SU-DHL-6 (cell line): ENCODE measurements around the gene CDC20.

Experiments used
- H2AFZ ChIP-seq: fragments of 200-600 bp; sonication (generic); 2 replicates; pipeline ENCODE4 v1.6.1; 2014; ENCODE audit warnings: low read depth, mild to moderate bottlenecking, moderate library complexity, mixed read lengths, antibody characterized with exemption, low read length; ENCODE audit not compliant: severe bottlenecking
- H3F3A ChIP-seq: fragments of 200-600 bp; shearing (Covaris generic); 2 replicates; pipeline ENCODE4 v1.6.0; 2016; ENCODE audit warnings: antibody characterized with exemption, mild to moderate bottlenecking; ENCODE audit not compliant: insufficient read depth
- H3K27ac ChIP-seq: fragments of 200-600 bp; sonication (generic); 2 replicates; pipeline ENCODE4 v1.5.1; 2016; ENCODE audit warnings: low read depth, mild to moderate bottlenecking, low read length, moderate library complexity, mixed read lengths
- H3K27me3 ChIP-seq: fragments of 200-600 bp; sonication (generic), shearing (Covaris generic); 2 replicates; pipeline ENCODE4 v1.6.0; 2014; ENCODE audit warnings: mild to moderate bottlenecking, low read length
- H3K36me3 ChIP-seq: fragments of 200-600 bp; sonication (generic); 2 replicates; pipeline ENCODE4 v1.6.1; 2014; ENCODE audit warnings: mild to moderate bottlenecking, low read length, mixed read lengths
- H3K4me2 ChIP-seq: fragments of 300-600, 200-600 bp; shearing (Covaris generic), sonication (generic); 2 replicates; pipeline ENCODE4 v1.6.0; 2014; ENCODE audit warnings: low read length, low read depth, mild to moderate bottlenecking; ENCODE audit not compliant: poor library complexity, severe bottlenecking
- H3K4me3 ChIP-seq: fragments of 200-600 bp; sonication (generic); 2 replicates; pipeline ENCODE4 v1.5.1; 2014; ENCODE audit warnings: antibody characterized with exemption, low read length, mild to moderate bottlenecking, mixed read lengths; ENCODE audit not compliant: insufficient read depth, poor library complexity, severe bottlenecking
- H3K79me2 ChIP-seq: fragments of 200-600 bp; sonication (generic); 2 replicates; pipeline ENCODE4 v1.6.1; 2014; ENCODE audit warnings: mild to moderate bottlenecking, low read length, moderate library complexity; ENCODE audit not compliant: insufficient read depth
- H3K9ac ChIP-seq: fragments of 200-600 bp; sonication (generic); 2 replicates; pipeline ENCODE4 v1.7.0; 2014; ENCODE audit warnings: mild to moderate bottlenecking, low read length
- H3K9me2 ChIP-seq: fragments of 200-600 bp; sonication (generic); replicated peaks from 2 replicates; pipeline ENCODE4 v1.6.1; 2014; ENCODE audit warnings: low read length; ENCODE audit not compliant: insufficient read depth
- H3K9me3 ChIP-seq: fragments of 200-600 bp; sonication (generic); 2 replicates; pipeline ENCODE4 v1.6.1; 2014; ENCODE audit warnings: low read length, mixed read lengths; ENCODE audit not compliant: insufficient read depth
- H4K20me1 ChIP-seq: fragments of 200-600 bp; sonication (generic); 2 replicates; pipeline ENCODE4 v1.6.1; 2014; ENCODE audit warnings: low read depth, mild to moderate bottlenecking, antibody characterized with exemption, low read length, moderate library complexity, mixed read lengths
- EZH2phosphoT487 ChIP-seq: fragments of 200-600 bp; sonication (generic), shearing (Covaris generic); conservative IDR thresholded peaks from 2 replicates; pipeline ENCODE4 v1.6.1; 2018; ENCODE audit warnings: mild to moderate bottlenecking, antibody characterized with exemption, low read length, moderate library complexity, mixed read lengths
- TF ChIP-seq, protein P1 (sequence below): fragments of 200-600 bp; sonication (generic); IDR thresholded peaks from one replicate; pipeline ENCODE4 v1.5.1; 2017; ENCODE audit warnings: antibody characterized with exemption, mild to moderate bottlenecking, low read length, moderate library complexity; ENCODE audit not compliant: insufficient read depth, poor library complexity, severe bottlenecking

CDC20 gene

DNA sequence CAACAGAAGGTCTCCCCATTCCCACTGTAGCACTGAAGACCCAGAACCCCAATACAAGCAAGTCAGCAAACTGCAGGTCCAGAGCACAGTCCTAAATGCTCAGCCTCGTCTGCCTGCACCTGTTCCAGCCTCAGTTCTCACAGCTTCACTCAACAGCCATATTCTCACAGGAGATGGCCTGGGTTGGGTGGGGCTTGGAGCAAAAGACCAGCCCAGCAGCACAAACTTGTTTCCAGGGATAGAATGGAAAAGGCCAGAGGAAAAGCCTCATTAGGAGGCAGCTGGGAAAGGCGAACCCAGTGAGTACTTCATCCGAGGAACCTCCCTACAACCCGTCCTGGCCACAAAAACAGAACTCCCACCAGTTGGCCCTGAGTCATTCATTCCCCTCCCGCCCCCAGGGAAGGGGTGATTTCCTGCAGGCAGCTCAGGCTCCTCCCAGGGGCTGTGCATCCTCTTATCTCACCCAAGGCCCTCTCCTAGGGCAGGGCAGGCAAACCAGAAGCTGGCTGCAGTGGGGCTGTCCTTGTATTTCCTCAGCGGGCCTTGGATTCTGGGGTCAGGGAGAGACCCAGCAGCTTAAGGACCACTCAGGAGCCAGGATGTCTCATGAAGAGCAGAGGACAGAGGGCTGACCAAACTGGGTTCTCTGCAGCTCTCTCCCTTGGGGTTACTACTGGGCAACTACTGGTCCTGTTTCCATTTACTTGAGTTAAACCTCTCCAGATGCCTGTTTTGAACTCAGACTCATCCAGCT lies 28.6 kb upstream of the CDC20 start:
- no peaks in the 10 kb centered on the region for H3K36me3 ChIP-seq
- H3K9ac ChIP-seq = no peak overlapping the region
- H3K4me3 ChIP-seq = no peak overlapping the region
- H3K9me2 ChIP-seq = no peaks in the 10 kb centered on the region
- H3K79me2 ChIP-seq = no peaks in the 10 kb centered on the region
- H3F3A ChIP-seq = no peaks in the 10 kb centered on the region
- TF ChIP-seq EZH2phosphoT487 = no peak
- TF ChIP-seq, protein P1, sequence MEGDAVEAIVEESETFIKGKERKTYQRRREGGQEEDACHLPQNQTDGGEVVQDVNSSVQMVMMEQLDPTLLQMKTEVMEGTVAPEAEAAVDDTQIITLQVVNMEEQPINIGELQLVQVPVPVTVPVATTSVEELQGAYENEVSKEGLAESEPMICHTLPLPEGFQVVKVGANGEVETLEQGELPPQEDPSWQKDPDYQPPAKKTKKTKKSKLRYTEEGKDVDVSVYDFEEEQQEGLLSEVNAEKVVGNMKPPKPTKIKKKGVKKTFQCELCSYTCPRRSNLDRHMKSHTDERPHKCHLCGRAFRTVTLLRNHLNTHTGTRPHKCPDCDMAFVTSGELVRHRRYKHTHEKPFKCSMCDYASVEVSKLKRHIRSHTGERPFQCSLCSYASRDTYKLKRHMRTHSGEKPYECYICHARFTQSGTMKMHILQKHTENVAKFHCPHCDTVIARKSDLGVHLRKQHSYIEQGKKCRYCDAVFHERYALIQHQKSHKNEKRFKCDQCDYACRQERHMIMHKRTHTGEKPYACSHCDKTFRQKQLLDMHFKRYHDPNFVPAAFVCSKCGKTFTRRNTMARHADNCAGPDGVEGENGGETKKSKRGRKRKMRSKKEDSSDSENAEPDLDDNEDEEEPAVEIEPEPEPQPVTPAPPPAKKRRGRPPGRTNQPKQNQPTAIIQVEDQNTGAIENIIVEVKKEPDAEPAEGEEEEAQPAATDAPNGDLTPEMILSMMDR = no peak
- H4K20me1 ChIP-seq = no peaks in the 10 kb centered on the region
- H3K27me3 ChIP-seq = no peaks in the 10 kb centered on the region
- no peak overlapping the region for H2AFZ ChIP-seq
- no peak overlapping the region for H3K27ac ChIP-seq
- H3K4me2 ChIP-seq = no peak overlapping the region
- no peaks in the 10 kb centered on the region; the same call in 1 of the 2 replicates for H3K9me3 ChIP-seq

DNA sequence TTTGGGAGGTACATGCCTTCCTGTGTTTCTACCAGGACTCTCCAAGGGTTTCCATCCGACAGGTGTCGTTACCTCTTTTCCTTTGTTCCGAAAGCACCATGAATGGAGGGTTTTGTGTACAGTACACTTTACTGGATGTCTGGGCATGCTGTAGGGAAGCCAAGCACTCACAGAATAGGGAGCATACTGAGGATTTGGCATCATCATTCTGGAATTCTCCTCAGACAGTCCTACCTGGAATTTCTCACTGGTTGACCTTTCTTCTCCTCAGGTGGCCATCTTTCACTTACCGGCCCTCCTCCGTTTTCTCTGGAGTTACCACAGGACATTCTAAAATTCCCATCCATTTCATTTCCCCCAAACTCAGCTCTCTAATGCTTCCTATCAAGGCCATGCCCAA lies 27.1 kb upstream of the CDC20 start:
- no peak overlapping the region for H2AFZ ChIP-seq

DNA sequence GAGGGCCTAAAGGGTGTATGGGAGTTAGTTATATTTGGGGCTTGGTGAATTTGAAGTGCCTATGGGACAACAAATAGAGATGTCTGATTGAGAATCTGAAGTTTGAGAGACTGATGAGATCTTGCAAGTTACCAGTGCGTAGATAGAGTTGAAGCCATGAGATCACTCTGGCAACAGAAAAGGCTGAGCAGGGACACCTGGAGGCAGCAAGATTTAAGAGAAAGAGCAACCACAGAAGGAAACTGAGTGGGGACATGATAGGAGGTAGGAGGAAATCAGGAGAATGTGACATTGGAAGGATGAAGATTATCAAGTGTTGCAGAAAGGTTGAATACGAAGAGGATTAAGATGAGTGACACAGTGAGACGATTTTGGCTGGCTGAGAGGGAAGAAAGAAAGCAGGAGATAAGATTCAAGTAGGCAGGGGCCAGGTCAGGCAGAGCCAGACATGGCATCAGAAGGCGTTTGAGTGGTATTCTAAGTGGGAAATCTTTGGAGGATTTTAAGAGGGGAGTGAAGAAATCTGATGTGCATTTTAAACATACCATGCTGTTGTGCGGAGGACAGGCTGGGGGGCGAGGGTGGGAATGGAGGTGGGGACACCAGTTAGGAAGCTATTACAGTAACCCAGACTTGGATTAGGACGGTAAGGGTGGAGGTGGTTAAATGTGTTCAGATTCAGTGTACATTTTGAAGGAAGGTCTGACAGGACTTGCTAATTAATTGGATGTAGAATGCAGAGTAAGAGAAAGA lies 24.2 kb upstream of the CDC20 start:
- Histone ChIP-seq H3K9ac (no peak overlapping the region), H3K4me3 (no peak overlapping the region), H3K79me2 (no peaks in the 10 kb centered on the region), H2AFZ (no peak overlapping the region), H3K9me3 (no peaks in the 10 kb centered on the region), H3K27me3 (no peaks in the 10 kb centered on the region), H3K4me2 (no peak overlapping the region), H3F3A (no peaks in the 10 kb centered on the region), H4K20me1 (no peaks in the 10 kb centered on the region), H3K9me2 (no peaks in the 10 kb centered on the region), H3K36me3 (no peaks in the 10 kb centered on the region), H3K27ac (no peak overlapping the region)
- TF ChIP-seq, protein P1 = no peak
- no peak for TF ChIP-seq EZH2phosphoT487

More for the DNA sequence above, 27.1 kb upstream of the CDC20 start:
- Histone ChIP-seq H3K9me3 (no peaks in the 10 kb centered on the region; the same call in 1 of the 2 replicates), H3K4me3 (no peak overlapping the region), H3K36me3 (no peaks in the 10 kb centered on the region), H3K9ac (no peak overlapping the region), H3K9me2 (no peaks in the 10 kb centered on the region), H3K4me2 (no peak overlapping the region), H3F3A (no peaks in the 10 kb centered on the region), H4K20me1 (no peaks in the 10 kb centered on the region), H3K27me3 (no peaks in the 10 kb centered on the region), H3K27ac (no peak overlapping the region), H3K79me2 (no peaks in the 10 kb centered on the region)
- TF ChIP-seq EZH2phosphoT487 = no peak
- TF ChIP-seq, protein P1 = no peak
